ENCODE data around the gene MLLT3.

MLLT3 gene

GRCh38 chr9:20302197-20302596, 320.1 kb downstream of the MLLT3 start:
- no peak for DNase-seq (ENCODE audit: low read depth)

DNA sequence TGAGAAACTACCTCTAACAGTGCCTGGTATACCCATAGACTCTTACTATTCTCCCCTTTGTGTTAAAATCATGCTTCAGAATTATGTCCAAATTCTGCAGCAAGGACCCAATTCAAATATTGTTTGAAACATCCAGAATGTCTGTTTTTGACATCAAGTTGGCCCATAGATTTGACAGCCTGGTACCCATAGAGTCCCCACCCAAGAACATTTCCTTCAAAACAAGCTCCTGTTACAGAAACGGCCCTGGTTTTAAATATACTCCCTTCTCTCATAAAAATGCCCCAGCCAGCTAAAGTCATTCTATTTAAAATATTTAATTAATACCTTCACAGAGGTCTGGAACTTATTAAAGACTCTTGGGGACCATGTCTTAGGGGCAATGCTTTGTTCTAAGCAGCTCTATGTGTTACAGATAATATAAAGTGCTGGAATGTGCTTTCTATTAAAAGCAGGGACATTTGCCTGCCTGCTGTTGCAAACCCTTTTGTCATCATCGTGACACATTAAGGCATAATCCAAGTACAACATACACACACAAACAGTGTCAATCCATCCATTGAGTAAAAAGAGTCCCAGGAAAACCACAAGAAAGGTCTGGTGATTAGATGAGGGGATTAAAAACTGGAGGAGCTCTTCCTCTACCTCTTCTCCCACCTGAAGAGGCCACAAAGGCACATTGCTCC, 321.7 kb downstream of the MLLT3 start:
- no peak for DNase-seq (ENCODE audit: low read depth)

DNA sequence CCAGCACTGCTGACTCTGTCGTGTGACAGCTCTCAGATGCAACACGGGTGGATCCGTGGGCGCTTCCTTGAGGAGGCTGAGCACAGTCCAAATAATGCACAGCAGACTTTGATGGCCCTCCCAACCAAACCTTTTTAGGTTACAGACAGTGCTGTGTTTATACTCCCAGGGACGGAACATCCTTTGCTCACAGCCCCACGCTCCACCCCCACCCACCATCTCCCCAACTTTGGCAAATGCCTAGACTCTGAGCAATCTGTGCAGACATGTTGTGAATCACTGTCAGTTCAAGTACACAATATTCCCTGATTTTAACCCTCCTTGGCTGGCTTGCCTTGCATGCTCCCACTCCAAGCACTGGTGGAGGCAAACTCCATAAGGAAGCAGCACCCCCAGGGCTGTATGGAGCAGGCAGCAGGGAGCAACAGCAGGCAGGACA, 324.6 kb downstream of the MLLT3 start:
- no peak for DNase-seq (ENCODE audit: low read depth)

- DNase-seq (ENCODE audit: low read depth): no peak
Observed at GRCh38 chr9:20295555-20295954, 326.7 kb downstream of the MLLT3 start.

DNA sequence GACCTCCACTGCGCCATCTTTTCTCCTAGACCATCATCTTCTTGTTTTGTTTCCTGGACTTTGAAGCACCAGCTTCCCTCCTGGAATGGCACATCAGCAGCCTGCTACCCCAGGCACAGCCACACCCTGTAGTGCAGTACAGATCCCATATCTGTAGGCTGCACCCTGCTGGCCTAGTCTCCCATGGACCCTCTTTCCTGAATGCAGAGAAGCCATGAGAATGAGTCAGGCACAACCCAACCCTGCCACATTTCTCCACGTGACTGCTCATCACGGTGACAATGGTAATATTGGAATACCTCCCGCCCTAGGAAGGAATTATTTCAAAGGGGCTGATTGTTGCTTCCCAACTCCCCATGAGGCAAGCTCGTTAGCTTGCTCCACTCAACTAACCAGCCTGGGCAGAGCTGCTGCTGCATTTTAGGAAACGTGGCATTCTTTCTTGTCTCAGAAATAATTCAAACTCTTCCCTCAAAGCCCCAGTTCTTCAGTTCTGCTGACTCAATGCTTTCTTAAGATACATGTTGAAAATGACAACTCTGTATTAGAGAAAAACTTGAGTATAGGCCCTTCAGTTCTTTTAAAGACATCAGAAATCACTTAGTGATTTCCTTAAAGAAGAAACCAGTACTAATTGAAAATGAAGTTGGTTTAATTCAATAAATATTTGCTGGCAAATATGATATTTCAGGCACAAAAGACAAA, 328.1 kb downstream of the MLLT3 start:
- no peak for DNase-seq (ENCODE audit: low read depth)

DNA sequence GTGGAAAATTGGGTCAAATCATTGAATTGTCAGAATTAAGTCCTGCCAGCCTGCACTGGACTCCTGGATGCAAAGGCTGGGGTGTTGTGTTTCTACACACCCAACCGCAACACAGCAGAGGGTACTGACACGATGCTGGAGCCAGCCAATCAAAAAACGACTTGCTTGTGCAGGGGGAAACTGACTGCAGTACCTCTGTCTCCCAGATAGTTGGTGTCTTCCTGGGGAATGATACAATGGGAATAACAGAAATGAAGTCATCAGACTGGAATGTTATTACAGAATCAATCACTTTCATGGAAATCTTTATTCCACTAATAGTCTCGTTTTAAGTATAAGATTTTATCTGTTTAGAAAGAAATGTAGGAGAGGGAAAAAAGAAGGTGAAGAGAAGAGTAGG, 330.3 kb downstream of the MLLT3 start:
- no peak for DNase-seq (ENCODE audit: low read depth)
